Glutamatergic neuron (in vitro differentiated cells): ENCODE measurements around the gene RMDN3. TPM values are rescaled to one million over a fixed set of nuclear protein-coding genes. Genes with fewer than 3 reads are reported as not detected.

Experiments
- DNase-seq: peaks from one replicate; pipeline ENCODE4 v3.0.0; 2022
- H3K27ac Mint-ChIP-seq: one replicate; pipeline ENCODE4 v1.8.0; 2020; ENCODE audit warnings: mild to moderate bottlenecking, mixed read lengths, inconsistent platforms; ENCODE audit not compliant: unreplicated experiment
- H3K27me3 Mint-ChIP-seq: one replicate; pipeline ENCODE4 v1.8.0; 2020; ENCODE audit warnings: mild to moderate bottlenecking, moderate library complexity, mixed read lengths, inconsistent platforms; ENCODE audit not compliant: unreplicated experiment
- H3K36me3 Mint-ChIP-seq: one replicate; pipeline ENCODE4 v1.8.0; 2020; ENCODE audit warnings: mild to moderate bottlenecking, mixed read lengths, inconsistent platforms; ENCODE audit not compliant: unreplicated experiment
- H3K4me1 Mint-ChIP-seq: one replicate; pipeline ENCODE4 v1.8.0; 2020; ENCODE audit warnings: mild to moderate bottlenecking, low read depth, mixed read lengths, inconsistent platforms; ENCODE audit not compliant: unreplicated experiment
- H3K4me3 Mint-ChIP-seq: one replicate; pipeline ENCODE4 v1.8.0; 2020; ENCODE audit warnings: mild to moderate bottlenecking, mixed read lengths, inconsistent platforms; ENCODE audit not compliant: unreplicated experiment
- H3K9me3 Mint-ChIP-seq: one replicate; pipeline ENCODE4 v1.8.0; 2020; ENCODE audit warnings: mild to moderate bottlenecking, moderate library complexity, mixed read lengths, inconsistent platforms; ENCODE audit not compliant: unreplicated experiment
- total RNA-seq: library from RNA; stranded (reverse); fragmentation: NEBNext Ultra II Directional; extraction: Animal tissue kit (Norgen Biotek cat#: 25700); gene quantifications from one replicate; pipeline ENCODE4 v1.2.1, GENCODE V29; 2021; ENCODE audit not compliant: unreplicated experiment
- TF ChIP-seq, protein P1 (sequence below): fragments of 200-600 bp; sonication (generic); IDR thresholded peaks from one replicate; pipeline ENCODE4 v1.5.0; 2021; ENCODE audit not compliant: partially characterized antibody, unreplicated experiment

The RMDN3 gene
- total RNA-seq, 1 donor from 2014 or later, result 37.1 TPM

GRCh38 chr15:40789999-40790398 is 34.9 kb upstream of the RMDN3 start:
- peaks cover 2% of the 10 kb centered on the region for H3K4me1 Mint-ChIP-seq
- H3K36me3 Mint-ChIP-seq, result no peaks in the 10 kb centered on the region
- TF ChIP-seq, protein P1, sequence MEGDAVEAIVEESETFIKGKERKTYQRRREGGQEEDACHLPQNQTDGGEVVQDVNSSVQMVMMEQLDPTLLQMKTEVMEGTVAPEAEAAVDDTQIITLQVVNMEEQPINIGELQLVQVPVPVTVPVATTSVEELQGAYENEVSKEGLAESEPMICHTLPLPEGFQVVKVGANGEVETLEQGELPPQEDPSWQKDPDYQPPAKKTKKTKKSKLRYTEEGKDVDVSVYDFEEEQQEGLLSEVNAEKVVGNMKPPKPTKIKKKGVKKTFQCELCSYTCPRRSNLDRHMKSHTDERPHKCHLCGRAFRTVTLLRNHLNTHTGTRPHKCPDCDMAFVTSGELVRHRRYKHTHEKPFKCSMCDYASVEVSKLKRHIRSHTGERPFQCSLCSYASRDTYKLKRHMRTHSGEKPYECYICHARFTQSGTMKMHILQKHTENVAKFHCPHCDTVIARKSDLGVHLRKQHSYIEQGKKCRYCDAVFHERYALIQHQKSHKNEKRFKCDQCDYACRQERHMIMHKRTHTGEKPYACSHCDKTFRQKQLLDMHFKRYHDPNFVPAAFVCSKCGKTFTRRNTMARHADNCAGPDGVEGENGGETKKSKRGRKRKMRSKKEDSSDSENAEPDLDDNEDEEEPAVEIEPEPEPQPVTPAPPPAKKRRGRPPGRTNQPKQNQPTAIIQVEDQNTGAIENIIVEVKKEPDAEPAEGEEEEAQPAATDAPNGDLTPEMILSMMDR, result no peak
- H3K27ac Mint-ChIP-seq, result no peak overlapping the region
- H3K27me3 Mint-ChIP-seq, result peaks cover 2% of the 10 kb centered on the region
- no peak for DNase-seq
- no peak overlapping the region for H3K4me3 Mint-ChIP-seq
- H3K9me3 Mint-ChIP-seq, result no peaks in the 10 kb centered on the region

DNA sequence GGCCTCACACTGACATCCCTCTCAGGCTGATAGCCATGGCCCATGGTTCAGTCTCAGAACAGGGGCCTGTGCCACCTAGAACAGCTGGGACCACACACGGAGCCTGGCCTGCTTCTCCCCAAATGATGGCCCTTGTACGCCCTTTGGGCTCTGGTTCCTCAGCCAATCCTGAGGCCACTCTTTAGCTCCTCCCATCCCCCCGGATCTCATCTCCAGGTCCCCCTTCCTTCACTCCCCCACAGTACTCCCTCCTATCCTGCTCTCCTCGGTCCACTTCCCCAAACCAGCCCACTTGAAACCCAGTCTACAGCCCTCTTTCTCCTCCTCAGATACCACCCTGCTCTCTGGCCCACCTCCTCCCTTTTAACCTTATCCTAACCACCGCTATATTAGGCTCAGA is 34.1 kb upstream of the RMDN3 start:
- Mint-ChIP-seq H3K27ac (no peak overlapping the region), H3K4me3 (no peak overlapping the region), H3K4me1 (peaks cover 2% of the 10 kb centered on the region), H3K36me3 (no peaks in the 10 kb centered on the region), H3K9me3 (no peaks in the 10 kb centered on the region), H3K27me3 (peaks cover 2% of the 10 kb centered on the region)
- DNase-seq, result no peak
- TF ChIP-seq, protein P1, result no peak

- Mint-ChIP-seq H3K4me3 (no peak overlapping the region), H3K36me3 (no peaks in the 10 kb centered on the region), H3K9me3 (no peaks in the 10 kb centered on the region), H3K27ac (no peak overlapping the region), H3K4me1 (peaks cover 2% of the 10 kb centered on the region), H3K27me3 (peaks cover 2% of the 10 kb centered on the region)
- TF ChIP-seq, protein P1, result no peak
- DNase-seq, result no peak
Measured at GRCh38 chr15:40787991-40788390, 32.9 kb upstream of the RMDN3 start.

DNA sequence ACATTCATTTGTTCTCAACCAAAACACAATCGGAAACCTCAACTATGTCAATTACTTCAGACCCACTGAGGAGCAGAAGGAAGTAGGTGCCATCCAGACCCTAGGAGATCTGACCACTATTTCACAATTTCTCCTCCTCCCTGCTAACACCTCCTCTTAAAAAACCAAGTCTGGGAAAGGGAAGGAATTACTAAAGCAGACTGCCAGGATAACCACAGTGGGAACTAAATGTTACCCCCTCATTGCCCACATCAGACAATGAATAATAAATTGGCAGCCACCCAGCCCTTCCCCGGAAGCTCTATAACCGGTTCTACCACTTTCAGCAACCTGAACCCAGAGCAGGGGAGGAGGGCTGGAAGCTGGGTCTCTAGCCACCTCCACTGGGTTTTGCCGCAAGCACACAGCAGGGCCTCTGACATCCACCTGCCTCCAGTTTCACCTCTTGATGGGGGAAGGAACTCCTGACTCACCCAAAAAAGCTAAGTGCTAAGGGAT is 32.3 kb upstream of the RMDN3 start:
- no peaks in the 10 kb centered on the region for H3K36me3 Mint-ChIP-seq
- H3K4me3 Mint-ChIP-seq, result no peak overlapping the region
- H3K27ac Mint-ChIP-seq, result no peak overlapping the region
- H3K27me3 Mint-ChIP-seq, result peaks cover 2% of the 10 kb centered on the region
- H3K4me1 Mint-ChIP-seq, result peaks cover 4% of the 10 kb centered on the region
- H3K9me3 Mint-ChIP-seq, result peaks cover 2% of the 10 kb centered on the region
- DNase-seq, result no peak
- TF ChIP-seq, protein P1, result no peak

- H3K4me3 Mint-ChIP-seq, result no peak overlapping the region
- peaks cover 2% of the 10 kb centered on the region for H3K9me3 Mint-ChIP-seq
- TF ChIP-seq, protein P1, result no peak
- peaks cover 2% of the 10 kb centered on the region for H3K27me3 Mint-ChIP-seq
- H3K4me1 Mint-ChIP-seq, result peaks cover 5% of the 10 kb centered on the region
- DNase-seq, result no peak
- H3K36me3 Mint-ChIP-seq, result no peaks in the 10 kb centered on the region
- no peak overlapping the region for H3K27ac Mint-ChIP-seq
Measured at GRCh38 chr15:40785814-40786213, 30.8 kb upstream of the RMDN3 start.
